Adipocyte (in vitro differentiated cells): ENCODE measurements around the gene PSORS1C1.

ENCODE experiments used
- DNase-seq: peaks from one replicate; pipeline ENCODE4 v3.0.0-alpha.2; 2015; ENCODE audit warnings: low read depth
- H3K27me3 ChIP-seq: replicated peaks from 2 replicates; pipeline ENCODE4 v1.7.0; 2013; ENCODE audit warnings: mild to moderate bottlenecking, low read length, moderate library complexity; ENCODE audit not compliant: control insufficient read depth, insufficient read depth
- H3K36me3 ChIP-seq: 2 replicates; pipeline ENCODE4 v1.7.0; 2013; ENCODE audit warnings: low read length, mild to moderate bottlenecking, moderate library complexity; ENCODE audit not compliant: control insufficient read depth, insufficient read depth, severe bottlenecking
- H3K4me1 ChIP-seq: 2 replicates; pipeline ENCODE4 v1.7.0; 2013; ENCODE audit warnings: mild to moderate bottlenecking, low read length, moderate library complexity; ENCODE audit not compliant: control insufficient read depth, insufficient read depth
- H3K4me3 ChIP-seq: 2 replicates; pipeline ENCODE4 v1.7.0; 2013; ENCODE audit warnings: mild to moderate bottlenecking, low read length, moderate library complexity
- H3K9ac ChIP-seq: 2 replicates; pipeline ENCODE4 v1.7.0; 2013; ENCODE audit warnings: mild to moderate bottlenecking, low read length, moderate library complexity
- H3K9me3 ChIP-seq: 2 replicates; pipeline ENCODE4 v1.7.0; 2013; ENCODE audit warnings: mild to moderate bottlenecking, low read length, moderate library complexity; ENCODE audit not compliant: control insufficient read depth

Gene PSORS1C1

DNA sequence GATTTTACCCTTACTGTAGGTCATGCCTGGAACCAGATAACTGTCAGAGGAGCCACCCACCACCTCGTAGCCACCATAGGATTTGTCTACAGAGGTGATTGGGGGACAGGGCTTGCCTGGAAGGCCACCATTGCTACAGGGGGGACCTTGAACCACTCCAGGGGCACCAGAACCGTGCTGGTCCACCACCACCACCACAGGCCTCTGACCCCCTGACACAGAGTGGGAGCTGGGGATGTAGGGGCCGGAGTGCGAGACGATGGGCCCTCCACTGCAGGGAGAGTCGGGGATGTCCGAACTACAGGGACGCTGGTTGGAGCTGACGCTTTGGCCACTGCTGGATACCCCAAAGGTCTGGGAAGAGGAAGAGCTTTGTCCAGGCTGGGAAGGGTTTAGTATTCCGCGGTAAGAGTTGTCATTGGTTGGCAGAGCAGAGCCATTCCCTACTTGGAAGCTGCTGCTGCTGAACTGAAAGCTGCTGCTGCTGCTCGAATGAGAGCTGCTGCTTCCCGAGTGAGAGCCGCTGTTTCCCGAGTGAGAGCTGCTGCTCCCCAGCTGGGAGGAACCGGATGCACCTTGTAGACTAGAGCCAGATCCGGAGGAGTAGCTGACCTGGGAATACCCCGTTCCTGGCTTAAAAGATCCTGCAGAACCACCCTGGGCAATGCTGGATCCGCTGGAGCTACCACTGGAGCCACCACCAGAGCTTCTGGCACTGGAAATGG is 2.2 kb downstream of the PSORS1C1 start:
- Histone ChIP-seq H3K4me3 (peak overlapping the region; percentile 68), H3K36me3 (no peaks in the 10 kb centered on the region), H3K9me3 (no peaks in the 10 kb centered on the region), H3K4me1 (peaks cover 30% of the 10 kb centered on the region), H3K27me3 (peaks cover 3% of the 10 kb centered on the region), H3K9ac (peak overlapping the region; percentile 34)
- DNase-seq, result no peak

DNA sequence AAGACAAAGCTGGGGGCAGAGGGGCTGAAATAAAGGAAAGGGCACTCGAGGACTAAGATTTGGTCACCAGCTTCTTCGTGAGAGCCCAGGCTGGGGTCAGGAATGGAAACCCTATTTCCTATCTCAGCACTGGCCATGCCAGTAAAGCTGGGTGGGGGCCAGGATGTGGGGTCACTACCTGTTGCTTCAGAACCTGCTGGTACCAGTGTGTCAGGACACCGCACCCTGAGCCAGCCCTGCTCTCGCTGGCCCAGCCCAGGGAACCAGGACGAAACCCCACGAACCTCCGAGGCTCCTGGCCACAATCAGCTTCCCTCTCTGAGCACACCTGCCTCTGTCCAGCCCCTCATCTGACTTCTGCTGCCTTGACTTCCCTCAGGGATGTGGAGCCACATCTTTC is 3.6 kb downstream of the PSORS1C1 start:
- H3K27me3 ChIP-seq, result peaks cover 3% of the 10 kb centered on the region
- no peaks in the 10 kb centered on the region for H3K9me3 ChIP-seq
- no peaks in the 10 kb centered on the region for H3K36me3 ChIP-seq
- no peak for DNase-seq
- H3K4me1 ChIP-seq, result peaks cover 36% of the 10 kb centered on the region
- H3K4me3 ChIP-seq, result no peak overlapping the region
- H3K9ac ChIP-seq, result no peak overlapping the region

- no peak within 1 kb of the TSS for H3K4me3 ChIP-seq
Observed at GRCh38 chr6:31120151-31120915, 5.7 kb downstream of the PSORS1C1 start, which contains the start of gene CDSN. TSS of gene CDSN (minus strand) at chr6:31120446. CDS start at chr6:31120419, 27 bp downstream.

GRCh38 chr6:31121131-31121790 is 6.7 kb downstream of the PSORS1C1 start:
- Histone ChIP-seq H3K27me3 (peaks cover 3% of the 10 kb centered on the region), H3K4me3 (no peak overlapping the region), H3K9ac (no peak overlapping the region), H3K9me3 (no peaks in the 10 kb centered on the region), H3K36me3 (no peaks in the 10 kb centered on the region), H3K4me1 (peaks cover 31% of the 10 kb centered on the region)
- DNase-seq, result no peak

More at GRCh38 chr6:31120151-31120915, 5.7 kb downstream of the PSORS1C1 start, which contains the start of gene CDSN:
- H3K9ac ChIP-seq, result no peak within 1 kb of the TSS
- H3K27me3 ChIP-seq, result peaks cover 3% of the 10 kb centered on the region
- no peak for DNase-seq
- no peaks in the 10 kb centered on the region for H3K36me3 ChIP-seq
- H3K9me3 ChIP-seq, result no peaks in the 10 kb centered on the region
- peaks cover 23% of the 10 kb centered on the region for H3K4me1 ChIP-seq

DNA sequence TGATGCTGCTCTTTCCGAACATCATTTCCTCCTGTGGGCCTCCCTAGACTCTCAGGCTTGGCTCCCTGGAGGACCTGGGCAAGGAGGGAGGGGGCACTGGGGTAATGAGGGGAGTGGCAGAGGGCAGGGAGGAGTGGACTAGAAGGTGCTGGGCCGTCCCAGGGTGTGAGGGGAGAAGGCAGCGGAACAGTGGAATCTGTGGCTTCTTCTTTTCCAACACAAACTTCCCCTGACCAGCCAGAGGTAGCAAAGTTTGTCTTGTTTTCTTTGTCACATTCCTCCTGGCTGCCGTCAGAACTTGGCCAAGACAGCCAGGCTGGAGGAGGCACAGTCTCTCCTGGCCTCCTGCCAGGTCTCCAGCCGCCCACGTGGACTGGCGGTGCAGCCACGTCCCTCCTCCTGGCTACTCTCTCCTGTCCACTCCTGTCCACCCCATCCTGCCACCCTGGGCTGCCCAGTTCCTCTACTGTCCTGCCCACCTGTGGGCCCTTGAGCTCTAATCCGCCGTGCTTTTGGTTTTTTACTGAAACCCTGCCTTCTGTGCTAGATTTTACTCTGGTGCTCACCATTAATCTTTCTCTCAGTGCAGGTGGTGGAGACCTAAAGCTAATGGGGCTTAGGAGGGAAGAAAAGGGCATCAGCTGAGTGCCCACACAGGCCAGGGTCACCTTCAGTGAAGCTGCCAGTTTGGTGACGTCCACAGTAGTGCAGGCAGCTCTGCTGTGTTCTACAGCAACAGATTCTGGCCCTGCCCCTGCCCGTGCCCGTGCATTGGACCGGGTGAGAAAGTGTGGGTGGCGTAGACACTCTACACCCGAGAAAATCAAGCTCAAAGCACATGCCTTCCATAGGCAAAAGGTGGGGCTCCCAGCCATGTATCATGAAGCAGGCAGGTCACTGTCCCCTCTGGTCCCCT is 8.4 kb downstream of the PSORS1C1 start:
- DNase-seq, result peak; percentile 84
- peaks cover 10% of the 10 kb centered on the region for H3K27me3 ChIP-seq
- H3K4me3 ChIP-seq, result no peak overlapping the region
- peaks cover 26% of the 10 kb centered on the region for H3K4me1 ChIP-seq
- H3K9me3 ChIP-seq, result no peaks in the 10 kb centered on the region
- no peak overlapping the region for H3K9ac ChIP-seq
- H3K36me3 ChIP-seq, result no peaks in the 10 kb centered on the region

DNA sequence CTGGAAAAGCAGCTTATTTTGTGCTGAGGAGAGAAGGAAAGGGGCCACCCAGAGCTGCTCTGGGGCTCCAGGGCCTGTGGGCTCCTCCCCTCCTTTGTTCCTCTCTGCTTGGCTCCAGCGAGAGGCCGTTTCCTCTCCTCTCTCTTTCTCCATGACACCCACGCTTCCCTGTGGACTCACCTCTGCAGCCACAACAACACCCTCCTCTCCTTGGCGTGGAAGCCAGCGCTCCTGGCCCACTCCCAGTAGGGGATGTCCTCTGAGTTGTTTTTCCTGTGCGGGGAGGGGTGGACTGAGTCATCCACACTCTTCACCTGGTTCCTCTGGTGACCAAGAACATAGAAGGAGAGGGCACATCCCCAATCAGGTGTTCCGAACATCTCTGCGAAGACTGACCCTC is 10.6 kb downstream of the PSORS1C1 start:
- H3K9me3 ChIP-seq, result no peaks in the 10 kb centered on the region
- H3K9ac ChIP-seq, result no peak overlapping the region
- H3K4me3 ChIP-seq, result no peak overlapping the region
- peaks cover 12% of the 10 kb centered on the region for H3K27me3 ChIP-seq
- peaks cover 26% of the 10 kb centered on the region for H3K4me1 ChIP-seq
- DNase-seq, result no peak
- no peaks in the 10 kb centered on the region for H3K36me3 ChIP-seq

GRCh38 chr6:31125586-31126363 is 11.2 kb downstream of the PSORS1C1 start:
- Histone ChIP-seq H3K9me3 (no peaks in the 10 kb centered on the region), H3K4me3 (no peak overlapping the region), H3K36me3 (no peaks in the 10 kb centered on the region), H3K27me3 (peaks cover 12% of the 10 kb centered on the region), H3K4me1 (peaks cover 26% of the 10 kb centered on the region), H3K9ac (no peak overlapping the region)
- peak; percentile 28 for DNase-seq

DNA sequence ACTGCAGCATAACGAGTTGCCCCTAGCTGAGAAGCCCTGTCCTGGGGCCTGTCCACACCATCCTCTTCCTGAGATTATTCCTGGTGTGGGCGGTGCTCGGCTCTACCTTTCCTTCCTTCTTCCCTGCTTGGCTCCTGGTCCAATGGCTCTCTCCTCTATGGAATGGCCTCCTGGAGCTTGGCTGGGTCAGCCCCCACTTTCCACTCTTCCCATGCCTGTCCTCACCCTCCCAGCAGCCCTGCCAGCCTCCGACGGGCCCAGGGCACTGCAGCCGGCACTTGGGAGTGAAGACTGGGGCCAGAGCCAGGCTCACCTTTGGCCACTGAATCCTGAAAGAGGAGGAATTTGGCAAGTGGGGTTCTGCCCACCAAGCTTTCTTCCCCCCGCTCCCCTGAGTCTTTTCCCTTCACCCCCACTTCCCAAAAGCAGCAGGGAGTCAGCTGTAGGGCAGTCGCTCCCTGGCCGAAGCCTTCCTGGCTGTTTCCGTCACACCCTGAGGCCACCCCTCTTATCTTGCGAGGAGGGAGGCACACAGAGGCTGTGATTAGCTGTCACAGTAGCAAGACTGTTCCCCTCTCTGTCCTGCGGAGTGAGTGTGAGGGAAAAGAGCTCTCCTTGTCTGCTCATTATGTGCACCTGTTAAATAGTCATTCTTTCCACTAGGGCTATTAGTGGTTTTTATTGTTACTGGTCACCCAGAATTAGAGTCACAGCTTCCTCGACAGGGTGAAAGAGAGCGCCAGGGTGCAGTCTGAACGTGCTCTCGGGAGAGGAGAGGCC is 12.0 kb downstream of the PSORS1C1 start:
- Histone ChIP-seq H3K9ac (no peak overlapping the region), H3K4me3 (no peak overlapping the region), H3K36me3 (no peaks in the 10 kb centered on the region), H3K9me3 (no peaks in the 10 kb centered on the region), H3K4me1 (peaks cover 26% of the 10 kb centered on the region), H3K27me3 (peaks cover 12% of the 10 kb centered on the region)
- no peak for DNase-seq

- H3K9ac ChIP-seq, result no peak overlapping the region
- peak; percentile 68 for DNase-seq
Observed at GRCh38 chr6:31128093-31128676, 13.6 kb downstream of the PSORS1C1 start.

More at GRCh38 chr6:31128093-31128676, 13.6 kb downstream of the PSORS1C1 start:
- peaks cover 19% of the 10 kb centered on the region for H3K4me1 ChIP-seq
- H3K9me3 ChIP-seq, result no peaks in the 10 kb centered on the region
- peaks cover 12% of the 10 kb centered on the region for H3K27me3 ChIP-seq
- H3K4me3 ChIP-seq, result no peak overlapping the region
- H3K36me3 ChIP-seq, result no peaks in the 10 kb centered on the region
